ENCODE data around the gene ZNF549. TPM values are rescaled to one million over a fixed set of nuclear protein-coding genes. Genes with fewer than 3 reads are reported as not detected.

ZNF549 gene
- total and polyA plus RNA-seq, 8 donors = 1.2 to 3.5 (median 1.9) TPM

DNA sequence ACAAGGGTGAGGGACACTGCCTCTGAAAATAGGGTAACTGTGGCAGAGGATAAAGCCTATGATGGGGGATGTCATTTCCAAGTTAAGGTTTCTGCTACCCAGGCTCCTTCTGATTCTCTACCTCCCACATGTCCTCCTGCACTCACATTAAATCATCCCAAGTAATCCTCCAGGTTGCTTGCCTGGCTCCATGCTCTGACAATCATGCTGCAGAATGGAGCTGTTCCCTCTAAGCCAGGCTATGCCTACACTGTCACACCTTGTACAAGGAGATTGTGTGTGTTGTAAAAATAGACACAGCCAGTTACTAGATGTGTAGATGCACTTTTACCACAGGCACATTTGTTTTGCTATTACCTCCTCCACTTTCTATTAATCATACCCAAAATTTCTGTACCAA, 43.6 kb downstream of the ZNF549 start:
- intact Hi-C loops (cut with DNase I) = no loop called here
- DNase-seq = no peak
- Histone ChIP-seq H3K27me3 (no peaks in the 10 kb centered on the region), H3K4me3 (no peak overlapping the region), H3K27ac (no peak overlapping the region), H3K36me3 (peaks cover 6 to 34% (median 27%) of the 10 kb centered on the region in 3 donors), H3K9me3 (peaks cover 0 to 24% (median 0%) of the 10 kb centered on the region in 4 donors), H3K4me1 (no peaks in the 10 kb centered on the region)
- ATAC-seq = no peak
- TF ChIP-seq, protein P1, sequence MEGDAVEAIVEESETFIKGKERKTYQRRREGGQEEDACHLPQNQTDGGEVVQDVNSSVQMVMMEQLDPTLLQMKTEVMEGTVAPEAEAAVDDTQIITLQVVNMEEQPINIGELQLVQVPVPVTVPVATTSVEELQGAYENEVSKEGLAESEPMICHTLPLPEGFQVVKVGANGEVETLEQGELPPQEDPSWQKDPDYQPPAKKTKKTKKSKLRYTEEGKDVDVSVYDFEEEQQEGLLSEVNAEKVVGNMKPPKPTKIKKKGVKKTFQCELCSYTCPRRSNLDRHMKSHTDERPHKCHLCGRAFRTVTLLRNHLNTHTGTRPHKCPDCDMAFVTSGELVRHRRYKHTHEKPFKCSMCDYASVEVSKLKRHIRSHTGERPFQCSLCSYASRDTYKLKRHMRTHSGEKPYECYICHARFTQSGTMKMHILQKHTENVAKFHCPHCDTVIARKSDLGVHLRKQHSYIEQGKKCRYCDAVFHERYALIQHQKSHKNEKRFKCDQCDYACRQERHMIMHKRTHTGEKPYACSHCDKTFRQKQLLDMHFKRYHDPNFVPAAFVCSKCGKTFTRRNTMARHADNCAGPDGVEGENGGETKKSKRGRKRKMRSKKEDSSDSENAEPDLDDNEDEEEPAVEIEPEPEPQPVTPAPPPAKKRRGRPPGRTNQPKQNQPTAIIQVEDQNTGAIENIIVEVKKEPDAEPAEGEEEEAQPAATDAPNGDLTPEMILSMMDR (IDR thresholded peaks at IDR 0.05) = no peak
- FAIRE-seq = no peak

DNA sequence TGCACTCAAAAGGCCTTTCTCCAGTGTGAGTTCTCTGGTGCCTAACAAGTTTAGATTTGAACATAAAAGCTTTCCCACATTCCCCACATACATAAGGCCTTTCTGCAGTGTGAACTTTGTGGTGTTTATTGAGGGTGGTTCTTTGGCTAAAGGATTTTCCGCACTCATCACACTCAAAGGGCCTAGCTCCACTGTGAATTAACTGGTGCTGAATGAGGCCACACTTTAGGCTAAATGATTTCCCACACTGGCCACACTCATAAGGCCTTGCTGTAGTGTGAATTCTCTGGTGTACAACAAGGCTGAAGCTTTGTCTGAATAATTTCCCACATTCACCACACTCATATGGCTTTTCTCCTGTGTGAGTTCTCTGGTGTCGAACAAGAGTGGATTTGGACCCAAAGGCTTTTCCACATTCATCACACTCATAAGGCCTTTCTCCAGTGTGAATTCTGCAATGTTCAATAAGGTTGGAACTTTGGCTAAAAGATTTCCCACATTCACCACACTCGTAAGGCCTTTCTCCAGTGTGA, 45.3 kb downstream of the ZNF549 start:
- no peaks in the 10 kb centered on the region for H3K27me3 ChIP-seq
- DNase-seq (no peak), FAIRE-seq (no peak), ATAC-seq (no peak)
- H3K9me3 ChIP-seq = peaks cover 0 to 20% (median 0%) of the 10 kb centered on the region in 4 donors
- intact Hi-C loops (cut with DNase I) = no loop called here
- H3K4me1 ChIP-seq = no peaks in the 10 kb centered on the region
- H3K4me3 ChIP-seq = no peak overlapping the region
- H3K36me3 ChIP-seq = peaks cover 6 to 35% (median 28%) of the 10 kb centered on the region in 3 donors
- WGBS, 2 donors = 99 to 100% methylated on average over 3 of the region's 3 CpGs
- TF ChIP-seq, protein P1 (IDR thresholded peaks at IDR 0.05) = no peak
- no peak overlapping the region for H3K27ac ChIP-seq

DNA sequence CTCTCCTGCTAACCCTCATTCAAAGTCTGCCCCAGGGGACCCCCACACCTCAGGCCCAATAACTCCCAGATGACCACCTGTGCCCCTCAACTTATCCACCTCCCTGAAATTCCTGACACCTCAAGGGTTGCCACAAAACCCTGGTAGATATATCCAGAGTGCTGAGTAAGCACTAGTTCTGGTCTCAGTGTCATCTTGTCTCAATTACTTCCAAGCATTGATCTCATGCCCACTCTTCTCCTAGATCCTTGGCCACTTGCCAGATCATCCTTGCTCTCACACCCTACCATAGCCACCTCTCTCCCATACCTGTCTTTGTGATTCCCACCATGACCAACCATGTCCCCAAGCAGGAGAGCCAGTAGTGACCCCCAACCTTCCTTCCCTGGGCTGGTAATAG, 49.5 kb downstream of the ZNF549 start:
- Histone ChIP-seq H3K4me1 (peaks cover 0 to 6% (median 4%) of the 10 kb centered on the region in 3 donors), H3K27ac (no peak overlapping the region), H3K36me3 (peaks cover 6 to 35% (median 28%) of the 10 kb centered on the region in 3 donors), H3K4me3 (no peak overlapping the region), H3K27me3 (no peaks in the 10 kb centered on the region), H3K9me3 (peaks cover 0 to 18% (median 0%) of the 10 kb centered on the region in 4 donors)
- intact Hi-C loops (cut with DNase I) = no loop called here
- DNase-seq (no peak), FAIRE-seq (no peak), ATAC-seq (no peak)
- TF ChIP-seq, protein P1 (IDR thresholded peaks at IDR 0.05) = no peak

DNA sequence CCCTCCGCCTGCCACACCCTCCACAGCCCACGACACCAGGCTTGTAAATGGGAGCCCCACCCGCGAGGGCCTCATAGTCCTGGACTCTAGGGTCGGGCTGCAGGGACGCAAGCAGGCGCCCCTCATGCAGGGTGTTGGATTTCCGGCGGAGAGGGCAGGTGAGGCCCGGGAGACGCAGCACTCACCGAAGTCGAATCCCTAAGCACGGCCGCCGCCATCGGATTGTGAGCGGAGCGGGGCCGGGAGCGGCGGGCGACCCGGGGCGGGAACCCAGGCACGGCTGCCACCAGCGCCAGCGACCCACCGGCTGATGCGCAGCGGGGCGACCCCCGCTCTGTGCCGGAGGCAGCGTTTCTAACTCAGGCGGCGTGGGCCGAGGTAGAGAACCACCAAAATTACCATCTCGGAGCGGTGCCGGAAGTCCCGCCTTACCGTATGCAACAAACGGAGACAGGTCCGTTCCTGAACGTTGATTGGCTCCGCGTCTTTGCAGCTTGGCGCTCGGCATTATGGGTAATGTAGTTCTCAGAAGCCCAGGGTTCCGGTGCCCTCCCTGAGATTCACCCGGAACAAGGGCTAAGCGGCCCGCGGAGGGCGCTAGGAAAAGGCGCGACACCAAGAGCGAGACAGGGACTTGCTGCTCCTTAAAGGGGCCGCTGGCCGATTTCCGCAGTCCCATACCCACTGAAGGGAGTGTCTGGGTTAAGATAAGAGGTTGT, 51.5 kb downstream of the ZNF549 start, which contains the start of gene ZNF416:
Gene ZNF416, minus strand, starts transcription at position 425 of the 719 bp plus-strand sequence. Its CDS starts 207 bp downstream, at position 218.
- intact Hi-C loops (cut with DNase I) = no loop called here
- Histone ChIP-seq H3K27ac (peak within 1 kb of the TSS in 3 of 4 donors; percentile 8 to 48 (median 48)), H3K4me3 (peak within 1 kb of the TSS; percentile 93 to 99 (median 96)), H3K27me3 (no peaks in the 10 kb centered on the region), H3K4me1 (peaks cover 0 to 6% (median 4%) of the 10 kb centered on the region in 3 donors), H3K9me3 (peaks cover 0 to 11% (median 0%) of the 10 kb centered on the region in 4 donors), H3K36me3 (peaks cover 6 to 20% (median 16%) of the 10 kb centered on the region in 3 donors)
- TF ChIP-seq, protein P1 (IDR thresholded peaks at IDR 0.05) = no peak
- FAIRE-seq = peak; percentile 97
- ATAC-seq = peak; percentile 99 to 100 (median 100)
- DNase-seq = peak; percentile 89 to 97 (median 96)
- 0 to 1% methylated on average over 61 to 62 of the region's 62 CpGs for WGBS, 2 donors

DNA sequence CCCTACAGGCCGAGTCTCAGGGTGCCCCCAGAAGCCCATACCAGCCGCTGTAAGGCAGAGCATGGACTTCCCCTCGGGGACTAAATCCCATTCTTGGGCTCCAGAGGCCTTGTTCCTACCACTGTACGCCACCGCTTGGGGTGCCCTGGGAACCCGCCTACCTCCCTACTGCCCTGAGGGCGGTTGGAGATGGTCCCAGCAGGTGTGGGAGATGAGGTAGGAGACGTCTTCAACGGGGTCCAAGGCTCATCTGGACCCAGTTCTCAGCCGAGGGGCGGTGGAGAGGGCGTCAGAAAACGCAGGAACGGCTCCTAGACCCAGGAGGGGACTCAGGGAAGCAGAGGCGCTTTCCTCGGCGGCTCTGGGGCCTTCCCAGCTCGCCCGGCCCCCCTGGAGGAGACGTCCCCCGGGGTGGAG, 56.0 kb downstream of the ZNF549 start:
- no peak for ATAC-seq
- no peaks in the 10 kb centered on the region for H3K27me3 ChIP-seq
- peaks cover 0 to 2% (median 0%) of the 10 kb centered on the region in 3 donors for H3K4me1 ChIP-seq
- TF ChIP-seq, protein P1 (IDR thresholded peaks at IDR 0.05) = no peak
- no peak overlapping the region for H3K27ac ChIP-seq
- FAIRE-seq = no peak
- intact Hi-C loops (cut with DNase I) = no loop called here
- peak overlapping the region in 2 of 4 donors; percentile 34 to 61 for H3K4me3 ChIP-seq
- WGBS, 2 donors = 27 to 29% methylated on average over 21 of the region's 21 CpGs
- no peaks in the 10 kb centered on the region for H3K9me3 ChIP-seq
- no peaks in the 10 kb centered on the region for H3K36me3 ChIP-seq
- peak in 1 of 6 donors; percentile 43 for DNase-seq
